GM18861 (cell line): ENCODE results near the gene HTATIP2.
"Not testable (repeated sequence)": the region's sequence is repeated elsewhere in the genome, so short reads cannot be mapped to it uniquely, and the experiment has no call there.

Experiments used
- ATAC-seq: cut with Tn5 transposase; IDR thresholded peaks from one replicate; pipeline ENCODE4 v1.9.1; 2021; ENCODE audit not compliant: unreplicated experiment

HTATIP2 gene

DNA sequence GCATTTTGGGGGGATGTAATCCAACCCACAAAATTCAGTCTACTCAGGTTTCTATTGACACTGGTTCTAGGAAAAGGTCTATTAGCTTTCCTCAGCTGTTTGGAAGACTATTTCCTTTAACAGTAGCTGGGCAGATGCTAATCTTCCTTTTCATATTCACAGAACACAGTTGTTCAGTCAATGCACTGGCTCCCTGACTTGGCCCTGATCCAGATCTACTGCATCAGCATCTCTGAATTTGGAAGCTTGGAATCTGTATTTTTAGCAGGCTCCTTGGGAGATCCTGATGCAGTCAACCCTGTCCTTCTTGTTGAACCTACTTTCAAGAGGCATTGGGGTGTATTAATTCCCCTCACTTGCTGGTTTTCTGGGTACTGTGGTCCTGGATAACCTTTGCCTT is 6.3 kb downstream of the HTATIP2 start:
- no peak for ATAC-seq

GRCh38 chr11:20372081-20372626 is 8.6 kb downstream of the HTATIP2 start:
- ATAC-seq = no peak

DNA sequence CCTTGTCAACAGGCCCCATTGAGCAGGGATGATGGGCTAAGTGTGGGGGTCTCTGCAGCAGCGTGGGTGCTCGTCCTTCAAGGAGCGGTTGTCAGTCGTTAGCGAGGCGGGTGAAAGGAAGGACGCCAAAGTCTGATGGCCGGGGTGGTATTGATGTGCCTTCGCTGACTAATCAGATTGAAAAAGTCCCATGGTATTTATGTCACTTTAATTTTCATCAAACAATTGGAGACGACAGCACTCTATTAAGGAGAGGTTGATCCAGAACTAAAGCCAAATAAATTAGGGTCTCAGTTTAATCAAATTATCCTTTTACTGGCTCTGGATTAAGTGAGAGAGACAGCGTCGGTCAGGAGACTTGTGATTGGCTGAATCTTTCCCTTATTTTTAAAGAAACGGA is 9.6 kb downstream of the HTATIP2 start:
- ATAC-seq = no peak

GRCh38 chr11:20373568-20374209 is 10.2 kb downstream of the HTATIP2 start:
- no peak for ATAC-seq

GRCh38 chr11:20374741-20375300 is 11.3 kb downstream of the HTATIP2 start:
- no peak for ATAC-seq

DNA sequence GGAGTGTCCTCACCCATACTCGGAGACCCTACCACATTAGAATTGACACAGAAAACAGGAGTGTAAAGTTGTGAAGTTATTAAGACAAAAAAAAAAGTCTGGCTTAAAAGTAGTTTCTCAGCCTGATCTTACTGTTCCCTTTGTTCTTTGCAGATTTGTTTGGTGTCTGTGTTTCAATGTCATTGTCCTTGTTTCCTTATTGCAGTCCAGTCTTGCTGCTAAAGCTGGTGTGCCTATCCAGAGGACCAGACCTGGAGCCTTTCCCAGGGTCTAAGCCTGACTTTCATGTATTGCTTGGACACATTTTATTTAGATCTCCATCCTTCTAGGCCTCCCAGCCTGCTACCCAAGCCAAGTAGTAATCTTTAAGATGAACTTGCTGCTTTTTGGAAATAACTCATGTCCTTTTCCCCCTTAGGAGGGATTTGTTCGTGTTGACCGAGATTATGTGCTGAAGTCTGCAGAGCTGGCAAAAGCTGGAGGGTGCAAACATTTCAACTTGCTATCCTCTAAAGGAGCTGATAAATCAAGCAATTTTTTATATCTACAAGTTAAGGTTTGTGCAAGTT is 12.7 kb downstream of the HTATIP2 start:
- no peak for ATAC-seq

GRCh38 chr11:20385996-20386395 is 22.5 kb downstream of the HTATIP2 start:
- ATAC-seq = not testable (repeated sequence)

GRCh38 chr11:20387261-20388095 is 24.0 kb downstream of the HTATIP2 start, which contains the start of gene PRMT3:
Gene PRMT3, plus strand, starts transcription at chr11:20387716. Its CDS starts 31 bp downstream, at chr11:20387747.
- ATAC-seq = peak; percentile 70

DNA sequence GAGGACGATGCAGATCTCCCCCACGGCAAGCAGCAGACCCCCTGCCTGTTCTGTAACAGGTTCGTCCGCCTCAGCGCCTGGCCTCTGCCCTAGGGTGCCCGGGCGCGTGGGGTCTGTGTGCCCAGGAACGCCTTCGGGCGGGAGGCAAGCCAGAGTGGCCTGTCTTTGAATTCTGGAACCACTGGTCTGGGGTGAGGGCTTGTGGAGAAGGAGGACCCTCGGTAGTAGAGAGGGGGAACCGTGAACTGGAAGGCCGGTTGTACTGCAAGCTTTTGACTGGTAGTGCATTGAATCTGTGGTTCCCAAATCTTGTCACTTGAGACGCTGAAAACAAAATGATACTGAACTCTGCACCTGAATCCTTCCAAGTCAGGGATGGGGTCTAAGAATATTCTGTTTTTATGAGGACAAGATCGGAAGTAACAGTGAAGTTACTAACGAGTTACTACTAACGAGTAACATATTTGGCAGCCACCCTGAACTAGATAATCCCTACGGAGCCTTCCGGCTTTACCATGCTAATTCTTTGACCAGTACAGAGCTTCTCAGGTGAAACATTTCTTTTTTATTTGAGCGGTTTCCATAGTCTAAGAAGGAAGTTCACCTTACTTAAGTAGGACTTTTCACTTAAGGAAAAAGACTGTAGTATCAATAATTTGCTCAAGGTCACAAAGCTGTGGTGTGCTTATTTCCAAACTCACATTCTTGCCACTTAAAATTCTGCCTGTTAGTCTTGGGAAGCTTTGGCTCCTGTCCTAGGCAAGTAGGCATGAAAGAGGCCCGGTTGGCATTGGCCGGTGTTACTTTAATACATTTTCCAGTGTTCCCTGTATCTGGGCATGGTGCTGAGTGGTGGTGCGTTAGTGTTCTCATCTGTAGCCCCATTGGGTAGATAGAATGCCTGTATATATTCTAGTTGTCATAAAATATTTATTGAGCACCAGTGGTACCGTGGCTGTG is 24.9 kb downstream of the HTATIP2 start:
- peak; percentile 6 for ATAC-seq

DNA sequence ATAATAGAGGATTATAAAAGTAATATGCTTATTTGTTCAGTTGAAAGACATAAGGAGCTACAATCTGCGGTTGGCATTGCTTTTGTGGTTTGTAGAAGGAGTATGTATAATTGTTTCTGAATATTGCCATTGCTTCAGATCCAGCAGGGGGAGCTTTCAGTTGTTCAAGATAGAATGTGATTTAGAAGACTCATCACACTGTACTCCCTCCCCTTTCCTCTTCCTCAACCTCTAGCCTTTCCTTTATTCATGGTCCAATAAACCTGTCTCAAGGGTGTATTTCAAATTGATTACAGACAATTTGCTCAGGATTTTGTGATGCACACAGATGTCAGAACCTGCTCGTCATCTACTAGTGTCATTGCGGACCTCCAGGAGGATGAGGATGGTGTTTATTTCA is 33.8 kb downstream of the HTATIP2 start:
- ATAC-seq = peak; percentile 91

GRCh38 chr11:20399498-20399897 is 36.0 kb downstream of the HTATIP2 start:
- ATAC-seq = no peak

GRCh38 chr11:20403059-20403458 is 39.5 kb downstream of the HTATIP2 start:
- no peak for ATAC-seq

- ATAC-seq = no peak
Measured at GRCh38 chr11:20406484-20406883, 43.0 kb downstream of the HTATIP2 start.

GRCh38 chr11:20407344-20407743 is 43.8 kb downstream of the HTATIP2 start:
- no peak for ATAC-seq

DNA sequence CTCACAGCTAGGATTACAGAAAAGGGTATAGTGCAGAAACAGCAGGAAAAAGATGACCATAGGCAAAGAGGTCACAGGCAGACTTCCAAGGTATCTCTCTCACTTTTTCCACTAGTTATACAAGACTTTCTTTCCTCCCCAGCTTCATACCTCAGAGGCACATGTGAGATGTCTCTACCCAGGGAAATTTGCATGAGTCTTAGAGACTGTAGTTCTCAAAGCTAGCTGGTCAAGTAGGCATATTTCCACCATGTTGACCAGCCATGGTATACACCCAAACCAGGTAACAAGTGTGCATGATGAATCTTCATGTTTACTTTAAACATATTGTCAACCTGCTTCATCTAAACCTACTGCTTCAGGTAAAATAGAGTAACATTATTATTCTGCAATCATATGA is 51.9 kb downstream of the HTATIP2 start:
- no peak for ATAC-seq

GRCh38 chr11:20417771-20418170 is 54.3 kb downstream of the HTATIP2 start:
- ATAC-seq = no peak

- ATAC-seq = no peak
Measured at GRCh38 chr11:20421946-20422345, 58.4 kb downstream of the HTATIP2 start.

DNA sequence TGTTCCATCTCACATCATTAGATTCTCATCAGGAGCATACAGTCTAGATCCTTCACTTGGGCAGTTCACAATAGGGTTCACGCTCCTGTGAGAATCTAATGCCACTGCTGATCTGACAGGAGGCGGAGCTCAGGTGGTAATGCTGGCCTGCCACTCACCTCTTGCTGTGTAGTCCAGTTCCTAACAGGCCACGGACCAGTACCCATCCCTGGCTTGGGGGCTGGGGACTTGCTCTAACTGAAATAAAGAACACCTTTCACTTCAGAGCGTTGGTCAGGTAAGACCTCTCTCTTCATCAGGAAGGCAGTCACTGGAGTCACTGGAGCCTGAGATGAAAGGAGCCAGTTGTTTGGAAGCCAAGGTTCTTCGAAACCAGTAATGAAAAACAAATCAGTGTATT is 65.7 kb downstream of the HTATIP2 start:
- ATAC-seq = no peak
